Vagina (tissue), 2 donors: ENCODE results near the gene OLFM4.

Experiments used
- POLR2A ChIP-seq, 2 donors: fragments of 450-650 bp; IDR thresholded peaks; one replicate each; pipeline ENCODE4 v1.6.1; 2017; ENCODE audit warnings: antibody characterized with exemption in 2 of 2, mild to moderate bottlenecking in 2 of 2, moderate library complexity in 2 of 2
- POLR2AphosphoS5 ChIP-seq, 2 donors: sonication (generic); formaldehyde crosslinking; IDR thresholded peaks; one replicate each; pipeline ENCODE4 v1.9.0; 2017; ENCODE audit warnings: antibody characterized with exemption in 2 of 2, mild to moderate bottlenecking in 2 of 2, low read depth in 1 of 2; ENCODE audit not compliant: insufficient read depth in 1 of 2
- TF ChIP-seq, protein P1 (sequence below), 3 experiments: fragments of 450-650 bp in 2 of 3; fragments of 200-600 bp in 1 of 3; sonication (generic) in 1 of 3; IDR thresholded peaks; one replicate each; pipeline ENCODE4 v1.5.1; 2017 to 2019; ENCODE audit warnings: antibody characterized with exemption in 3 of 3, mild to moderate bottlenecking in 2 of 3, moderate library complexity in 2 of 3

DNA sequence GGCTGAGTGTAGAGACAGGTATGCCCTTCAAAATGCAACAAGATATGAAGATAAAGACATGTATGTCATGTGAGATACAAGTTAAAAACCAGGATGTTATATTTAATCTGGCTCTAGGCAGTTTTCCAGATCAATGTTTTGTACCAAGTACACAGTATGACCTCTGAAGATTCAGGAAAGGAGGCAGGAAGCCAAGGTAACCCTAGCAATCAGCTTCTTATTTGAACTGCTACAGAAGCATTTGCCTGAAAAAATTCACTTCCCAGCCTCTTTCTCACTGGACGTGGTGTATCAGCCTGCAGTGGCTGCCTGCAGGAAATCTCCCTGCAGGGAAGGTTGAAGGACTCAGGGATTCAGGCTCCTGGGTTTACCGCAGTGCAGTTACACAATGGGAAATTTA lies 24.1 kb downstream of the OLFM4 start:
- TF ChIP-seq, protein P1, sequence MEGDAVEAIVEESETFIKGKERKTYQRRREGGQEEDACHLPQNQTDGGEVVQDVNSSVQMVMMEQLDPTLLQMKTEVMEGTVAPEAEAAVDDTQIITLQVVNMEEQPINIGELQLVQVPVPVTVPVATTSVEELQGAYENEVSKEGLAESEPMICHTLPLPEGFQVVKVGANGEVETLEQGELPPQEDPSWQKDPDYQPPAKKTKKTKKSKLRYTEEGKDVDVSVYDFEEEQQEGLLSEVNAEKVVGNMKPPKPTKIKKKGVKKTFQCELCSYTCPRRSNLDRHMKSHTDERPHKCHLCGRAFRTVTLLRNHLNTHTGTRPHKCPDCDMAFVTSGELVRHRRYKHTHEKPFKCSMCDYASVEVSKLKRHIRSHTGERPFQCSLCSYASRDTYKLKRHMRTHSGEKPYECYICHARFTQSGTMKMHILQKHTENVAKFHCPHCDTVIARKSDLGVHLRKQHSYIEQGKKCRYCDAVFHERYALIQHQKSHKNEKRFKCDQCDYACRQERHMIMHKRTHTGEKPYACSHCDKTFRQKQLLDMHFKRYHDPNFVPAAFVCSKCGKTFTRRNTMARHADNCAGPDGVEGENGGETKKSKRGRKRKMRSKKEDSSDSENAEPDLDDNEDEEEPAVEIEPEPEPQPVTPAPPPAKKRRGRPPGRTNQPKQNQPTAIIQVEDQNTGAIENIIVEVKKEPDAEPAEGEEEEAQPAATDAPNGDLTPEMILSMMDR (IDR thresholded peaks at IDR 0.05): no peak
- TF ChIP-seq POLR2AphosphoS5 (IDR thresholded peaks at IDR 0.05; ENCODE audit: insufficient read depth in 1 of 2, low read depth in 1 of 2) (no peak), POLR2A (IDR thresholded peaks at IDR 0.05) (no peak)
